HG02759 (cell line): Measurements from ENCODE around the gene ZC3H11A.
"Not testable (repeated sequence)": the region's sequence is repeated elsewhere in the genome, so short reads cannot be mapped to it uniquely, and the experiment has no call there.

Experiments
- ATAC-seq: cut with Tn5 transposase; IDR thresholded peaks from one replicate; pipeline ENCODE4 v1.9.1; 2021; ENCODE audit warnings: mild to moderate bottlenecking, moderate library complexity; ENCODE audit not compliant: unreplicated experiment

ZC3H11A gene

GRCh38 chr1:203778789-203779188 lies 16.6 kb upstream of the ZC3H11A start:
- ATAC-seq = no peak

- ATAC-seq = no peak
Measured at GRCh38 chr1:203781962-203782361, 13.5 kb upstream of the ZC3H11A start.

- no peak for ATAC-seq
Measured at GRCh38 chr1:203789966-203790365, 5.5 kb upstream of the ZC3H11A start.

GRCh38 chr1:203791498-203791897 lies 3.9 kb upstream of the ZC3H11A start:
- ATAC-seq = no peak

GRCh38 chr1:203792486-203792885 lies 2.9 kb upstream of the ZC3H11A start:
- no peak for ATAC-seq

GRCh38 chr1:203793561-203793960 lies 1.9 kb upstream of the ZC3H11A start:
- not testable (repeated sequence) for ATAC-seq

- ATAC-seq = no peak
Measured at GRCh38 chr1:203794764-203795440, 521 bp upstream of the ZC3H11A start.

GRCh38 chr1:203796236-203796605 lies 798 bp downstream of the ZC3H11A start:
- peak; percentile 12 for ATAC-seq

- no peak for ATAC-seq
Measured at GRCh38 chr1:203797216-203797615, 1.8 kb downstream of the ZC3H11A start.

GRCh38 chr1:203797948-203798655 lies 2.7 kb downstream of the ZC3H11A start:
- no peak for ATAC-seq

GRCh38 chr1:203799157-203799556 lies 3.7 kb downstream of the ZC3H11A start:
- ATAC-seq = no peak

GRCh38 chr1:203799971-203800370 lies 4.5 kb downstream of the ZC3H11A start:
- no peak for ATAC-seq

- ATAC-seq = no peak
Measured at GRCh38 chr1:203805689-203806088, 10.3 kb downstream of the ZC3H11A start.

GRCh38 chr1:203807196-203807595 lies 11.8 kb downstream of the ZC3H11A start:
- ATAC-seq = no peak

- ATAC-seq = no peak
Measured at GRCh38 chr1:203813581-203814341, 18.3 kb downstream of the ZC3H11A start.

- no peak for ATAC-seq
Measured at GRCh38 chr1:203818399-203818798, 23.0 kb downstream of the ZC3H11A start.

- ATAC-seq = no peak
Measured at GRCh38 chr1:203823306-203823705, 27.9 kb downstream of the ZC3H11A start.

- ATAC-seq = no peak
Measured at GRCh38 chr1:203826175-203826574, 30.8 kb downstream of the ZC3H11A start.

- ATAC-seq = no peak
Measured at GRCh38 chr1:203828002-203828401, 32.6 kb downstream of the ZC3H11A start.

GRCh38 chr1:203828503-203828902 lies 33.1 kb downstream of the ZC3H11A start:
- no peak for ATAC-seq

GRCh38 chr1:203829247-203829646 lies 33.8 kb downstream of the ZC3H11A start:
- ATAC-seq = not testable (repeated sequence)

- no peak for ATAC-seq
Measured at GRCh38 chr1:203835476-203835875, 40.1 kb downstream of the ZC3H11A start.
